Caco-2 (cell line): Measurements from ENCODE around the gene WDR4. TPM values are rescaled to one million over a fixed set of nuclear protein-coding genes. Genes with fewer than 3 reads are reported as not detected.

Source experiments
- BruUV-seq: library from RNA; stranded (reverse); fragments of 400-500 nt; replicated peaks from 2 replicates; lab custom pipeline; 2021; lab: Mats Ljungman, UMichigan
- CTCF ChIA-PET: fragments of 300-600 bp; sonication (Branson Sonifier 250); formaldehyde crosslinking; loops from one replicate; lab custom pipeline; 2022; ENCODE audit warnings: antibody characterized with exemption; lab: Charles Lee
- POLR2A ChIA-PET: fragments of 300-600 bp; sonication (Branson Sonifier 250); formaldehyde crosslinking; loops from one replicate; lab custom pipeline; 2022; ENCODE audit warnings: antibody characterized with exemption; lab: Charles Lee
- DNase-seq, 2 experiments: peaks; one replicate each; pipeline versions ENCODE4 v3.0.0 to v3.0.0-alpha.2; 2020 to 2022
- H3K27me3 ChIP-seq: replicated peaks from 2 replicates; pipeline ENCODE4 v1.6.0; 2011; ENCODE audit warnings: low read length; ENCODE audit not compliant: control insufficient read depth, insufficient read depth
- H3K36me3 ChIP-seq: 2 replicates; pipeline ENCODE4 v1.5.1; 2011; ENCODE audit warnings: low read length; ENCODE audit not compliant: control insufficient read depth, insufficient read depth
- H3K4me1 ChIP-seq: fragments of 250-450 bp; sonication (Bioruptor Pico); 2 replicates; pipeline ENCODE4 v1.5.1; 2020; ENCODE audit warnings: mild to moderate bottlenecking
- H3K4me3 ChIP-seq: 2 replicates; pipeline ENCODE4 v1.5.1; 2011; ENCODE audit warnings: low read depth, mild to moderate bottlenecking, control low read depth, low read length
- H3K9me3 ChIP-seq: fragments of 250-450 bp; sonication (Bioruptor Pico); 2 replicates; pipeline ENCODE4 v1.5.1; 2020; ENCODE audit warnings: mild to moderate bottlenecking, moderate library complexity
- H3K27ac Mint-ChIP-seq: one replicate; pipeline ENCODE4 v1.8.0; 2022; ENCODE audit warnings: mixed read lengths; ENCODE audit not compliant: unreplicated experiment
- H3K27me3 Mint-ChIP-seq: one replicate; pipeline ENCODE4 v1.8.0; 2022; ENCODE audit warnings: mixed read lengths; ENCODE audit not compliant: insufficient read depth, unreplicated experiment
- H3K36me3 Mint-ChIP-seq: one replicate; pipeline ENCODE4 v1.8.0; 2022; ENCODE audit warnings: mild to moderate bottlenecking, mixed read lengths; ENCODE audit not compliant: insufficient read depth, unreplicated experiment
- H3K4me1 Mint-ChIP-seq: one replicate; pipeline ENCODE4 v1.8.0; 2022; ENCODE audit warnings: low read depth, mixed read lengths; ENCODE audit not compliant: unreplicated experiment
- H3K4me3 Mint-ChIP-seq: one replicate; pipeline ENCODE4 v1.8.0; 2022; ENCODE audit warnings: mild to moderate bottlenecking, moderate library complexity, mixed read lengths; ENCODE audit not compliant: unreplicated experiment
- H3K9me3 Mint-ChIP-seq: one replicate; pipeline ENCODE4 v1.8.0; 2022; ENCODE audit warnings: mixed read lengths; ENCODE audit not compliant: unreplicated experiment
- CTCF ChIP-seq, 2 experiments: fragments of 200-600 bp in 1 of 2; IDR thresholded peaks; 1 replicate in 1 of 2; 2 replicates in 1 of 2; pipeline versions ENCODE4 v1.5.1 to v1.8.0; 2011 to 2022; ENCODE audit warnings: antibody characterized with exemption in 1 of 2, control low read depth in 1 of 2, inconsistent platforms in 1 of 2, low read depth in 1 of 2, low read length in 1 of 2, mild to moderate bottlenecking in 1 of 2, moderate library complexity in 1 of 2; ENCODE audit not compliant: insufficient read depth in 1 of 2, severe bottlenecking in 1 of 2, unreplicated experiment in 1 of 2
- intact Hi-C: fragments of 100-400 bp; cut with micrococcal nuclease; formaldehyde crosslinking; loops from one replicate; pipeline ENCODE4 v1.10.0; 2022; ENCODE audit not compliant: unreplicated experiment
- total RNA-seq: library from RNA; stranded (reverse); gene quantifications from 2 replicates; pipeline ENCODE4 v1.2.3, GENCODE V29; 2022

Gene WDR4
- total RNA-seq, 1 experiment from 2014 or later: 35.0 TPM

GRCh38 chr21:42860345-42860744, 19.0 kb downstream of the WDR4 start:
- Mint-ChIP-seq H3K4me1 (no peaks in the 10 kb centered on the region), H3K9me3 (no peaks in the 10 kb centered on the region), H3K4me3 (no peak overlapping the region), H3K36me3 (peaks cover 74% of the 10 kb centered on the region), H3K27ac (no peak overlapping the region), H3K27me3 (no peaks in the 10 kb centered on the region)
- TF ChIP-seq CTCF (IDR thresholded peaks at IDR 0.05; ENCODE audit: insufficient read depth in 1 of 2, low read depth in 1 of 2, low read length in 1 of 2, severe bottlenecking in 1 of 2, unreplicated experiment in 1 of 2): no peak
- no peaks in the 10 kb centered on the region for H3K4me1 ChIP-seq
- intact Hi-C loops: no loop called here
- ChIA-PET POLR2A (no interaction called here), CTCF (no interaction called here)
- no peaks in the 10 kb centered on the region for H3K36me3 ChIP-seq
- no peaks in the 10 kb centered on the region for H3K27me3 ChIP-seq
- DNase-seq: no peak
- H3K4me3 ChIP-seq: no peak overlapping the region
- no peaks in the 10 kb centered on the region for H3K9me3 ChIP-seq
- BruUV-seq: no TSS peak

GRCh38 chr21:42859891-42860230, 19.5 kb downstream of the WDR4 start:
- no peak for DNase-seq
- TF ChIP-seq CTCF (IDR thresholded peaks at IDR 0.05; ENCODE audit: insufficient read depth in 1 of 2, low read depth in 1 of 2, low read length in 1 of 2, severe bottlenecking in 1 of 2, unreplicated experiment in 1 of 2): no peak
- Histone ChIP-seq H3K27me3 (no peaks in the 10 kb centered on the region), H3K9me3 (no peaks in the 10 kb centered on the region), H3K4me3 (no peak overlapping the region), H3K36me3 (peaks cover 2% of the 10 kb centered on the region; the same call in 1 of the 2 replicates), H3K4me1 (no peaks in the 10 kb centered on the region)
- no peak overlapping the region for H3K27ac Mint-ChIP-seq
- H3K4me3 Mint-ChIP-seq: no peak overlapping the region
- peaks cover 79% of the 10 kb centered on the region for H3K36me3 Mint-ChIP-seq
- no peaks in the 10 kb centered on the region for H3K4me1 Mint-ChIP-seq
- ChIA-PET POLR2A (no interaction called here), CTCF (no interaction called here)
- no peaks in the 10 kb centered on the region for H3K9me3 Mint-ChIP-seq
- intact Hi-C loops: no loop called here
- no peaks in the 10 kb centered on the region for H3K27me3 Mint-ChIP-seq
- BruUV-seq: no TSS peak

- Histone ChIP-seq H3K9me3 (no peaks in the 10 kb centered on the region), H3K4me3 (no peak overlapping the region), H3K27me3 (no peaks in the 10 kb centered on the region), H3K36me3 (peaks cover 2% of the 10 kb centered on the region; the same call in 1 of the 2 replicates), H3K4me1 (no peaks in the 10 kb centered on the region)
- no TSS peak for BruUV-seq
- no peak for TF ChIP-seq CTCF (IDR thresholded peaks at IDR 0.05; ENCODE audit: insufficient read depth in 1 of 2, low read depth in 1 of 2, low read length in 1 of 2, severe bottlenecking in 1 of 2, unreplicated experiment in 1 of 2)
- Mint-ChIP-seq H3K9me3 (no peaks in the 10 kb centered on the region), H3K27me3 (no peaks in the 10 kb centered on the region), H3K36me3 (peaks cover 79% of the 10 kb centered on the region), H3K4me3 (no peak overlapping the region), H3K27ac (no peak overlapping the region), H3K4me1 (no peaks in the 10 kb centered on the region)
- ChIA-PET CTCF (no interaction called here), POLR2A (no interaction called here)
- intact Hi-C loops: no loop called here
- no peak for DNase-seq
These were observed 20.1 kb downstream of the WDR4 start for GRCh38 chr21:42858957-42859890.
